ENCODE data around the gene FCAR. TPM values are rescaled to one million over a fixed set of nuclear protein-coding genes. Genes with fewer than 3 reads are reported as not detected.
"Not testable (repeated sequence)": the region's sequence is repeated elsewhere in the genome, so short reads cannot be mapped to it uniquely, and the experiment has no call there.

Gene FCAR
- total RNA-seq, result not detected in 2 replicates

GRCh38 chr19:54873990-54874389, at the start of gene FCAR:
Gene FCAR, plus strand, starts transcription at chr19:54874235. Its CDS starts 55 bp downstream, at chr19:54874290.
- peaks cover 6% of the 10 kb centered on the region for H3K4me1 Mint-ChIP-seq (ENCODE audit: low read depth)
- no peak within 1 kb of the TSS for H3K27ac Mint-ChIP-seq
- H3K27me3 Mint-ChIP-seq (ENCODE audit: low read depth), result peaks cover 7% of the 10 kb centered on the region
- H3K36me3 Mint-ChIP-seq (ENCODE audit: low read depth), result no peaks in the 10 kb centered on the region
- no peak for DNase-seq (ENCODE audit: low spot score)
- intact Hi-C loops (cut with micrococcal nuclease), result no loop called here
- no peak within 1 kb of the TSS for H3K4me3 Mint-ChIP-seq (ENCODE audit: low read depth)
- no peaks in the 10 kb centered on the region for H3K9me3 Mint-ChIP-seq

DNA sequence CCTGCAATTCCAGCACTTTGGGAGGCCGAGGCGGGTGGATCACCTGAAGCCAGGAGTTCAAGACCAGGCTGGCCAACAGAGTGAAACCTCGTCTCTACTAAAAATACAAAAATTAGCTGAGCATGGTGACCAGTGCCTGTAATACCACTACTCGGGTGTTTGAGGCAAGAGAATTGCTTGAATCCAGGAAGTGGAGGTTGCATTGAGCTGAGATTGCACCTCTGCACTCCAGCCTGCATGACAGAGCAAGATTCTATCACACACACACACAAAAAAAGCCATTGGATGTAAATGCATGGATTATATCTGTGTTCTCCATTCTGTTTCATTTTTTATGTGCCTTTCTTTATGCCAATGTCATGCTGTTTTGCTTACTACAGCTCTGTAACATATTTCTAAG, 49.6 kb upstream of the FCAR start:
- H3K36me3 Mint-ChIP-seq (ENCODE audit: low read depth); intact Hi-C loops (cut with micrococcal nuclease); H3K4me1 Mint-ChIP-seq (ENCODE audit: low read depth); DNase-seq (ENCODE audit: low spot score); H3K4me3 Mint-ChIP-seq (ENCODE audit: low read depth); H3K9me3 Mint-ChIP-seq; H3K27ac Mint-ChIP-seq; H3K27me3 Mint-ChIP-seq (ENCODE audit: low read depth): not testable (repeated sequence)

DNA sequence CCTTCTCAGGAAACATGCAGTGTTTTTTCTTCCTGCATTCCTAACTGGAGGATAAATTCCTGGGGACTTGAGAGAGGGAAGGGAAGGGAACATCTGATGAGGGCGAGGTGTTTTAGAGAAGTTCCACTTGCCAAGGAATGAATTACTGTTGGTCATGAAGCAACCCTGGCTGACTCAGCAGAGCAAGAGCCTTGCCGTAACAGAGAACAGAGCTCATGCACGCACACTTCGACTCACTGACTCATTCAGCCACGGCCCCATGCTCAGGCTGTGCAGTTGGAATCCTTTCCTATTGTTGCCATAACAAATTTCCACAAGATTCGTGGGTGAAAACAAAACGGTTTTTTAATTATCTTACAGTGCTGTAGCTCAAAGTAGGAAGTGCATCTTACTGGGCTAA, 48.7 kb upstream of the FCAR start:
- intact Hi-C loops (cut with micrococcal nuclease); DNase-seq (ENCODE audit: low spot score); H3K36me3 Mint-ChIP-seq (ENCODE audit: low read depth); H3K9me3 Mint-ChIP-seq; H3K4me1 Mint-ChIP-seq (ENCODE audit: low read depth); H3K27ac Mint-ChIP-seq; H3K4me3 Mint-ChIP-seq (ENCODE audit: low read depth); H3K27me3 Mint-ChIP-seq (ENCODE audit: low read depth): not testable (repeated sequence)

- H3K4me3 Mint-ChIP-seq (ENCODE audit: low read depth); H3K27ac Mint-ChIP-seq; DNase-seq (ENCODE audit: low spot score); intact Hi-C loops (cut with micrococcal nuclease); H3K27me3 Mint-ChIP-seq (ENCODE audit: low read depth); H3K36me3 Mint-ChIP-seq (ENCODE audit: low read depth); H3K9me3 Mint-ChIP-seq; H3K4me1 Mint-ChIP-seq (ENCODE audit: low read depth): not testable (repeated sequence)
Observed at GRCh38 chr19:54828064-54828463, 46.0 kb upstream of the FCAR start.

DNA sequence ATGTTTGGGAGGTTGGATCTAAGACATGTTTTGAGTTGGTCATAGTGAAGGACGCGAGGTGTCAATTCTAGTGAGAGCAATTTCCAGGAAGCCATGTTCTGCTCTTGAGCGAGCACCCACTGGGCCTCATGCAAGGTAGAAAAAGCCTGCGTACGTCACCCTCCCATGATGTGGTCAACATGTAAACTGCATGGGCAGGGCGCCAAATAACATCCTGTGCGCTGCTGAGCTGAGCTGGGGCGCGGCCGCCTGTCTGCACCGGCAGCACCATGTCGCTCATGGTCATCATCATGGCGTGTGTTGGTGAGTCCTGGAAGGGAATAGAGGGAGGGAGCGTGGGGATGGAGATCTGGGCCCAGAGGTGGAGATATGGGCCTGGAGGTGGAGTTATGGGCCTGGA, 41.5 kb upstream of the FCAR start, which contains the start of gene KIR2DS4:
KIR2DS4 (plus strand) TSS at position 181 of the 400 bp plus-strand sequence.
- H3K27me3 Mint-ChIP-seq (ENCODE audit: low read depth); H3K27ac Mint-ChIP-seq; H3K9me3 Mint-ChIP-seq; H3K4me1 Mint-ChIP-seq (ENCODE audit: low read depth); DNase-seq (ENCODE audit: low spot score); intact Hi-C loops (cut with micrococcal nuclease); H3K4me3 Mint-ChIP-seq (ENCODE audit: low read depth); H3K36me3 Mint-ChIP-seq (ENCODE audit: low read depth): not testable (repeated sequence)

DNA sequence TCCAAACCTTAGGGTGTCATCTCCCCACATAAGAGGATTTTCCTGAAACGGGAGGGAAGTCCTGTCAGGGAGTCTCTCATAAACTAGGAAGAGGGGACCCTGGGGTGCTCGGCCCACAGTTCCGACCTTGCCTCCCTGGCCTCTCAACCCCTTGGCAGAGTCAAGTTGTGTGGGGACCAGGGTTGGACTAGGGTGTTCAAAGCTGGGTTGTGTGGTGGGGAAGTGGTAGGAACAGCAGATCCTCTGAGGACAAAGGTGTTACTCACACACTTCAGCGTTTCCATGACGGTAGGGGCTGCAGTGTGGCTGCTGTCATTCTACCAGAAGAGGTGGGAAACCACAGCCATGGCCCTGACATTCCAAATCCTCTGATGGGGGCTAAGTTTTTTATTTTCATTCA, 38.9 kb upstream of the FCAR start:
- H3K4me1 Mint-ChIP-seq (ENCODE audit: low read depth); H3K27ac Mint-ChIP-seq; intact Hi-C loops (cut with micrococcal nuclease); H3K36me3 Mint-ChIP-seq (ENCODE audit: low read depth); H3K9me3 Mint-ChIP-seq; DNase-seq (ENCODE audit: low spot score); H3K4me3 Mint-ChIP-seq (ENCODE audit: low read depth); H3K27me3 Mint-ChIP-seq (ENCODE audit: low read depth): not testable (repeated sequence)

DNA sequence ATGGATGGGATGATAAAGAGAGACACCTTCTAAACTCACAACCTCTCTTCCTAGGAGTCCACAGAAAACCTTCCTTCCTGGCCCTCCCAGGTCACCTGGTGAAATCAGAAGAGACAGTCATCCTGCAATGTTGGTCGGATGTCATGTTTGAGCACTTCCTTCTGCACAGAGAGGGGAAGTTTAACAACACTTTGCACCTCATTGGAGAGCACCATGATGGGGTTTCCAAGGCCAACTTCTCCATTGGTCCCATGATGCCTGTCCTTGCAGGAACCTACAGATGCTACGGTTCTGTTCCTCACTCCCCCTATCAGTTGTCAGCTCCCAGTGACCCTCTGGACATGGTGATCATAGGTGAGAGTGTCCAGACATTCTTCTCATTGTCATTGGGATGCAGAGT, 36.5 kb upstream of the FCAR start:
- H3K4me3 Mint-ChIP-seq (ENCODE audit: low read depth); H3K9me3 Mint-ChIP-seq; H3K4me1 Mint-ChIP-seq (ENCODE audit: low read depth); DNase-seq (ENCODE audit: low spot score); H3K27me3 Mint-ChIP-seq (ENCODE audit: low read depth); H3K36me3 Mint-ChIP-seq (ENCODE audit: low read depth); intact Hi-C loops (cut with micrococcal nuclease); H3K27ac Mint-ChIP-seq: not testable (repeated sequence)

DNA sequence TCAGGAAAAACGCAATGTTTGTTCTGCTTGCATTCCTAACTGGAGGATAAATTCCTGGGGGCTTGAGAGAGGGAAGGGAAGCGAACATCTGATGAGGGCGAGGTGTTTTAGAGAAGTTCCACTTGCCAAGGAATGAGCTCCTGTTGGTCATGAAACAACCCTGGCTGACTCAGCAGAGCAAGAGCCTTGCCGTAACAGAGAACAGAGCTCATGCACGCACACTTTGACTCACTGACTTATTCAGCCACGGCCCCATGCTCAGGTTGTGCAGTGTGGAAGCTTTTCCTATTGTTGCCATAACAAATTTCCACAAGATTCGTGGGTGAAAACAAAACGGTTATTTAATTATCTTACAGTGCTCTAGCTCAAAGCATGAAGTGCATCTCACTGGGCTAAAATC, 30.9 kb upstream of the FCAR start:
- H3K9me3 Mint-ChIP-seq; H3K27me3 Mint-ChIP-seq (ENCODE audit: low read depth); H3K27ac Mint-ChIP-seq; H3K36me3 Mint-ChIP-seq (ENCODE audit: low read depth); H3K4me1 Mint-ChIP-seq (ENCODE audit: low read depth); DNase-seq (ENCODE audit: low spot score); intact Hi-C loops (cut with micrococcal nuclease); H3K4me3 Mint-ChIP-seq (ENCODE audit: low read depth): not testable (repeated sequence)

GRCh38 chr19:54850061-54850640, 23.9 kb upstream of the FCAR start, which contains the start of gene KIR3DL2:
Gene KIR3DL2, plus strand, starts transcription at chr19:54850443. Its CDS starts 33 bp downstream, at chr19:54850476.
- intact Hi-C loops (cut with micrococcal nuclease), result not testable (repeated sequence)

DNA sequence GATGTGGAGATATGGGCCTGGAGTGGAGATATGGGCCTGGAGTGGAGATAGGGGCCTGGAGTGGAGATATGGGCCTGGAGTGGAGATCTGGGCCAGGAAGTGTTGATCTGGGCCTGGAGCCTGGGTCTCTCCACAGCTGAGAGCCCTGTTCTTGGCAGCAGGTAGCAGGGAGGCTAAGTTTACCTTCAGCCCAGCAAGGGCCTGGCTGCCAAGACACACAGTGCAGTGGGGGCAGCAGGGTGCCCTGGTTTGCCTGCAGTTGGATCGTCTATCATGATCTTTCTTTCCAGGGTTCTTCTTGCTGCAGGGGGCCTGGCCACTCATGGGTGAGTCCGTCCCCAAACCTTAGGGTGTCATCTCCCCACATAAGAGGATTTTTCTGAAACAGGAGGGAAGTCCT, 23.1 kb upstream of the FCAR start:
- intact Hi-C loops (cut with micrococcal nuclease), result no loop called here
- H3K4me3 Mint-ChIP-seq (ENCODE audit: low read depth), result no peak overlapping the region
- no peaks in the 10 kb centered on the region for H3K9me3 Mint-ChIP-seq
- H3K4me1 Mint-ChIP-seq (ENCODE audit: low read depth), result no peaks in the 10 kb centered on the region
- H3K27me3 Mint-ChIP-seq (ENCODE audit: low read depth), result no peaks in the 10 kb centered on the region
- no peak for DNase-seq (ENCODE audit: low spot score)
- H3K27ac Mint-ChIP-seq, result no peak overlapping the region
- H3K36me3 Mint-ChIP-seq (ENCODE audit: low read depth), result no peaks in the 10 kb centered on the region

More at GRCh38 chr19:54850061-54850640, 23.9 kb upstream of the FCAR start, which contains the start of gene KIR3DL2:
- not testable (repeated sequence) for H3K27me3 Mint-ChIP-seq (ENCODE audit: low read depth); H3K9me3 Mint-ChIP-seq; H3K27ac Mint-ChIP-seq; H3K36me3 Mint-ChIP-seq (ENCODE audit: low read depth); H3K4me3 Mint-ChIP-seq (ENCODE audit: low read depth); DNase-seq (ENCODE audit: low spot score); H3K4me1 Mint-ChIP-seq (ENCODE audit: low read depth)

DNA sequence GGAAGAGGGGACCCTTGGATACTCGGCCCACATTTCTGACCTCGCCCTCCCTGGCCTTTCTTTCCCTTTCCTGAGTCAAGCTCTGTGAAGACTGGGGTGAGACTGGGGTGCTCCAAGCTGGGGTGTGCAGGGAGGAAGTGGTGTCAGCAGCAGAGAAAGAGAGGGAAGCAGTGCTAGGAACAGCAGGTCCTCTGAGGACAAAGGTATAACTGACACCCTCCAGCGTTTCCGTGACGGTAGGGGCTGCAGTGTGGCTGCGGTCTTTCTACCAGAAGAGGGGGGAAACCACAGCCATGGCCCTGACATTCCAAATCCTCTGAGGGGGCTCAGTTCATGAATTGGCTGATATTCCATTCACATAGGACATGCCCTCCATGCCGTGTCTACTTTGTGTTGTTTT, 22.7 kb upstream of the FCAR start:
- no peak for DNase-seq (ENCODE audit: low spot score)
- no peaks in the 10 kb centered on the region for H3K4me1 Mint-ChIP-seq (ENCODE audit: low read depth)
- no peak overlapping the region for H3K4me3 Mint-ChIP-seq (ENCODE audit: low read depth)
- H3K36me3 Mint-ChIP-seq (ENCODE audit: low read depth), result no peaks in the 10 kb centered on the region
- H3K27me3 Mint-ChIP-seq (ENCODE audit: low read depth), result no peaks in the 10 kb centered on the region
- no peaks in the 10 kb centered on the region for H3K9me3 Mint-ChIP-seq
- intact Hi-C loops (cut with micrococcal nuclease), result no loop called here
- no peak overlapping the region for H3K27ac Mint-ChIP-seq

- H3K27ac Mint-ChIP-seq; H3K4me1 Mint-ChIP-seq (ENCODE audit: low read depth); H3K9me3 Mint-ChIP-seq: not testable (repeated sequence)
Observed at GRCh38 chr19:54855241-54855640, 18.8 kb upstream of the FCAR start.

DNA sequence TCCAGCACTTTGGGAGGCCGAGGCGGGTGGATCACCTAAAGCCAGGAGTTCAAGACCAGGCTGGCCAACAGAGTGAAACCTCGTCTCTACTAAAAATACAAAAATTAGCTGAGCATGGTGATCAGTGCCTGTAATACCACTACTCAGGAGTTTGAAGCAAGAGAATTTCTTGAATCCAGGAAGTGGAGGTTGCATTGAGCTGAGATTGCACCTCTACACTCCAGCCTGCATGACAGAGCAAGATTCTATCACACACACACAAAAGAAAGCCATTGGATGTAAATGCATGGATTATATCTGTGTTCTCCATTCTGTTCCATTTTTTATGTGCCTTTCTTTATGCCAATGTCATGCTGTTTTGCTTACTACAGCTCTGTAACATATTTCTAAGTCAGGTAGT, 15.6 kb upstream of the FCAR start:
- H3K27ac Mint-ChIP-seq; H3K36me3 Mint-ChIP-seq (ENCODE audit: low read depth); H3K4me1 Mint-ChIP-seq (ENCODE audit: low read depth); intact Hi-C loops (cut with micrococcal nuclease); H3K4me3 Mint-ChIP-seq (ENCODE audit: low read depth); H3K9me3 Mint-ChIP-seq; H3K27me3 Mint-ChIP-seq (ENCODE audit: low read depth); DNase-seq (ENCODE audit: low spot score): not testable (repeated sequence)

More at GRCh38 chr19:54855241-54855640, 18.8 kb upstream of the FCAR start:
- intact Hi-C loops (cut with micrococcal nuclease); H3K27me3 Mint-ChIP-seq (ENCODE audit: low read depth); H3K4me3 Mint-ChIP-seq (ENCODE audit: low read depth); H3K36me3 Mint-ChIP-seq (ENCODE audit: low read depth); DNase-seq (ENCODE audit: low spot score): not testable (repeated sequence)

- H3K36me3 Mint-ChIP-seq (ENCODE audit: low read depth); H3K9me3 Mint-ChIP-seq; H3K4me3 Mint-ChIP-seq (ENCODE audit: low read depth); H3K27me3 Mint-ChIP-seq (ENCODE audit: low read depth); intact Hi-C loops (cut with micrococcal nuclease); H3K27ac Mint-ChIP-seq; H3K4me1 Mint-ChIP-seq (ENCODE audit: low read depth); DNase-seq (ENCODE audit: low spot score): not testable (repeated sequence)
Observed at GRCh38 chr19:54859421-54859820, 14.6 kb upstream of the FCAR start.
